GM18909 (cell line): ENCODE measurements around the gene LGALS3.
A peak's percentile ranks its signal among the peaks of the same experiment; 100 is the strongest.

Experiments used
- ATAC-seq: cut with Tn5 transposase; IDR thresholded peaks from one replicate; pipeline ENCODE4 v1.9.1; 2021; ENCODE audit warnings: mild to moderate bottlenecking; ENCODE audit not compliant: unreplicated experiment, poor library complexity

Gene LGALS3

DNA sequence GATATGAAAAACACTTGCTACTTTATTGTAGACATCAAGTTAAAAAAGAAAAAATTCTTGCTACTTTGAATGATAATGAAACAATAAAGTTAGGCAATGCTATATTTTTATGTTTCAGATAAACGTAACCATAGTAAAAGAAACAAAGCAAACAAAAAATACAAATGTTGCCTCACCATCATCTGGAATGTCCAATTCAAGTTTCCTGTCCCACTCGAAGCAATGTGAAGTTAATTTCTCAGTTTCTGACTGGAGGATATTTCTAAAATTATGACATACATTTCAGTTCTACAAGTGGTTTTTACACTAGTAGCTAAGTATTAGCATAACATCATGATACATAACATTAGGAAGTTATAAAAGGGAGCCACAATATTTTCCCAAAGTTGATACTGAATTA, 41.5 kb downstream of the LGALS3 start:
- no peak for ATAC-seq

- no peak for ATAC-seq
These were observed 51.0 kb downstream of the LGALS3 start for GRCh38 chr14:55180006-55180405.

- ATAC-seq, result peak; percentile 87
These were observed 51.4 kb downstream of the LGALS3 start for GRCh38 chr14:55180434-55180833.

GRCh38 chr14:55188686-55189295, 59.7 kb downstream of the LGALS3 start:
- ATAC-seq, result no peak

DNA sequence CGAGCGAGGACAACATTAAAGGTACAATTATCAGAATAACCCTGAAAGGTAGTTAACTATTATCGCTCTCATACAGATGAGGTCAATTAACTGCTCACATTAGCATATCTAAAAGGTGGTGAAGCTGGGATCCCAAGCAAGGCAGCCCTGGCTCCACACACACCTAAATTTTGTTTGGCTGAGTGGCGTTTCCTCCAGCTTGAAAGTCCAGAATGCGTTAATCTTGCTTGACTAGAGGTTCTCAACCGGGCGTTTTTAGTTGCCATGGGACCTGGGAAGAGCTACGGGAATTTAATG, 61.8 kb downstream of the LGALS3 start:
- no peak for ATAC-seq

DNA sequence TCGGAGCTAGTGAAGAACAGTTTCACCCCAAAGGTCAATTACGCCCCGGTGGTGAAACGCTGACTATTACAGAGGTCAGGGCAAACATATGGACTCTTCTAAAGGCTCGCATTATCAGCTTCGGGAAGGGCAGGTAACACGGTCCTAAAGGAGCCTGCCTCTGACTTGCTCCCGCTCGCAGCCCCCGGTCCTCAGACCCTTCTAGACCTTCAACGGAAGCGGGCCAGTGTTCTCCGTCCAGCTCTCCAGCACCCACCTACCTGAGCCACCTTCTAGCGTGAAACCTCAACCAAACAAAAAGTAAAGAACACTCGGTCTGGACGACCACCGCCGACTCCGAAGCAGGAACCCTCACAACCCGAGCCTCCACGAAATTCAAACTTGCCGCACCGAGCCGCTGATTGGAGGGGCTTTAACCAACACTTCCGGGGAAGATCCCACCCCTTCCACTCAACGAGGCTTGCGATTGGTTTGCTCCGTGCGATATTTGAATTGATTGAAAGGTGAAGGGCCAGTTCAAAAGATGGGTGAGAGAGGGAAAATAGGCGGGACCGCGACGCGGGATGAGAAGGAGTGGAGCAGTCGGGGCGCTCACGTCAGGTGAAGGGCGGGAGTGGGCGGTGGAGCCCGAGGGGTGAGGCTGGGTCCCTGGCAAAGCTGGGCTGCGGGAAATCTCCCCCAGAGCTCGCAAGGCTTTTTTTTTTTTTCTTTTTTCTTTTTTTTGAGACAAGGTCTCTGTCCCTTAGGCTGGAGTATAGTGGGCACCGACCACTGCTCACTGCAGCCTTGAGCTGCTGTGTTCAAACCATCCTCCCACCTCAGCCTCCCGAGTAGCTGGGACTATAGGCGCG, 62.4 kb downstream of the LGALS3 start, which contains the start of gene DLGAP5:
DLGAP5 (minus strand) TSS at position 383 of the 851 bp plus-strand sequence. CDS start 2,406 bp downstream, outside the sequence.
- ATAC-seq, result peak; percentile 97

GRCh38 chr14:55192054-55192621, 63.1 kb downstream of the LGALS3 start:
- ATAC-seq, result no peak

DNA sequence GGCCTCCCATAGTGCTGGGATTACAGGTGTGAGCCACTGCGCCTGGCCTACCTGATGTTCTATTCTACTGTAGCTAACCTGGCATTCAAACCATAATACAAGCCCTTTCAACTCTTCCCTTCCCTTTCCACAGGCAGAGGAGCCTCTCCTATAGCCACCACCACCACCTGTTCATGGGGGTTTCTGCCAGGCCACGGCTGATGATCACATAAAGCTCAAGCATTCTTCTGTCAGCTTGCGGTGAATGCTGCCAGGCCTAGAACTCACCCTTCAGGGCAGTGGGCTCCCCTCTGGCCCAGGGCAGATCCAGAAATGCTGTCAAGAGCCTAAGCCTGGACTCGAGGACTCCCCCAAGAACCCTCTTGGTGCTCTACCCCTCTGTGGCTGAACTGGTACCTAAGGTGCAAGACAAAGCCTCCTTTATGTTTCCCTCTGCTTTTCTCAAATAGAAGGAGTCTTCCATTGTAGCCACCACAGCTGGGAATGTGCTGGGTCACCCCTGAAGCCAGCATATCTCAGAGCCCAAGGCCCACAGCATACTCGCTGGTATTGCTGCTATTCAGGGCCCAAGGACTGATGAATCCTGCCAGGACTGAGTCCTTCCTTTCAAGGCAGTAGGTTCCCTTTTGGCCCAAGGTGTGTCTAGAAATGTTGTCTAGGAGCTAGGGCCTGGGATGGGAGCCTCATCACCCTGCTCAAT, 65.8 kb downstream of the LGALS3 start:
- no peak for ATAC-seq
